NB4 (cell line): Measurements from ENCODE around the gene SLC38A10.

Experiments used
- DNase-seq: peaks from one replicate; pipeline ENCODE4 v3.0.0; 2010; ENCODE audit warnings: low read depth
- H3K4me3 ChIP-seq: one replicate; pipeline ENCODE4 v1.5.1; 2011; ENCODE audit warnings: mild to moderate bottlenecking, low read depth, low read length, moderate library complexity
- MYC ChIP-seq: IDR thresholded peaks from 2 replicates; pipeline ENCODE4 v1.6.1; 2011; ENCODE audit warnings: low read depth, low read length
- POLR2A ChIP-seq: IDR thresholded peaks from 2 replicates; pipeline ENCODE4 v1.6.1; 2011; ENCODE audit warnings: mild to moderate bottlenecking; ENCODE audit not compliant: insufficient read length; ENCODE audit errors: extremely low read depth
- TF ChIP-seq, protein P1 (sequence below): IDR thresholded peaks from 2 replicates; pipeline ENCODE4 v1.6.1; 2011; ENCODE audit warnings: low read depth, low read length
- TF ChIP-seq, protein P2 (sequence below): IDR thresholded peaks from one replicate; pipeline ENCODE4 v1.5.1; 2012; ENCODE audit warnings: low read depth, low read length

SLC38A10 gene

DNA sequence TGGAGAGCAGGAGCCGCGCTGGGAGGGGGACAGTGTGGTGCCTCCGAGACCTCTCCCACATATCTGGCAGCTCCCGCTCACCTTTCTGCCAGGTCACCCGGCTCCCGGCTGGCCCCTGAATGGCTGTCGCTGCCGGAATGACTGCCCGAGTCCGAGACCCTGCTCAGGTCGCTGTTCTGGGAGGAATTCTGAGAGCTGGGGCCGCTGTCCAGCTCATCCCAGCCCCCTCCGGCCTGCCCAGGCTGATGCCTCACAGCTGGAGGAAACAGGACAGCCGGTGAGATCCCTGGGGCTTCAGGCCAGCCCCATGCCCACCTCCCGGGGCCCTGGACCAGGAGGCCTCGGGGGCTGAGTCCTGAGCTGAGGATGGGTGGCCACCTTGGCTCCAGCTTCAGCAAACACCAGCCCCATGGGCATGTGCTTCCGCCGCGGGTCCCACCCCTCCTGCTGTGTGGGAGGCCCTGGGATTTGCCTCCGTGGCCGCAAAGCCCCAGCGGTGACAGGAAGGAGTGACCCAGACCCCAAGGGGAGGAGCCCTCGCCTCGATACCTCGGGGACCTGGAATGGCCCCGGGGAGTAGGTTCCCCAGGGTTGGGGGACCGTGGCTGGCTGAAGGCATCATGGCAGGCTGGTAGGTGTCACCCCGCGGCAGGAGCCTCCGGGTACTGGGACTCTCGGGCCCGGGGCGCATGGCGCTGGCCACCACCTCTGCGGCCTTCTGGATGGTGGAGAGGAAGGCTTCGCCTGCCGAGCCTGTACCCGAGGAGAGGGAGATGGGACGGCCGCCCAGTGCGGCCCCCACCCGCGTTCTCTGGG, 63.1 kb downstream of the SLC38A10 start:
- no peak for DNase-seq
- TF ChIP-seq MYC (no peak), POLR2A (no peak)
- TF ChIP-seq, protein P1, sequence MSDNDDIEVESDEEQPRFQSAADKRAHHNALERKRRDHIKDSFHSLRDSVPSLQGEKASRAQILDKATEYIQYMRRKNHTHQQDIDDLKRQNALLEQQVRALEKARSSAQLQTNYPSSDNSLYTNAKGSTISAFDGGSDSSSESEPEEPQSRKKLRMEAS = no peak
- TF ChIP-seq, protein P2, sequence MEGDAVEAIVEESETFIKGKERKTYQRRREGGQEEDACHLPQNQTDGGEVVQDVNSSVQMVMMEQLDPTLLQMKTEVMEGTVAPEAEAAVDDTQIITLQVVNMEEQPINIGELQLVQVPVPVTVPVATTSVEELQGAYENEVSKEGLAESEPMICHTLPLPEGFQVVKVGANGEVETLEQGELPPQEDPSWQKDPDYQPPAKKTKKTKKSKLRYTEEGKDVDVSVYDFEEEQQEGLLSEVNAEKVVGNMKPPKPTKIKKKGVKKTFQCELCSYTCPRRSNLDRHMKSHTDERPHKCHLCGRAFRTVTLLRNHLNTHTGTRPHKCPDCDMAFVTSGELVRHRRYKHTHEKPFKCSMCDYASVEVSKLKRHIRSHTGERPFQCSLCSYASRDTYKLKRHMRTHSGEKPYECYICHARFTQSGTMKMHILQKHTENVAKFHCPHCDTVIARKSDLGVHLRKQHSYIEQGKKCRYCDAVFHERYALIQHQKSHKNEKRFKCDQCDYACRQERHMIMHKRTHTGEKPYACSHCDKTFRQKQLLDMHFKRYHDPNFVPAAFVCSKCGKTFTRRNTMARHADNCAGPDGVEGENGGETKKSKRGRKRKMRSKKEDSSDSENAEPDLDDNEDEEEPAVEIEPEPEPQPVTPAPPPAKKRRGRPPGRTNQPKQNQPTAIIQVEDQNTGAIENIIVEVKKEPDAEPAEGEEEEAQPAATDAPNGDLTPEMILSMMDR = no peak
- H3K4me3 ChIP-seq = no peak overlapping the region

DNA sequence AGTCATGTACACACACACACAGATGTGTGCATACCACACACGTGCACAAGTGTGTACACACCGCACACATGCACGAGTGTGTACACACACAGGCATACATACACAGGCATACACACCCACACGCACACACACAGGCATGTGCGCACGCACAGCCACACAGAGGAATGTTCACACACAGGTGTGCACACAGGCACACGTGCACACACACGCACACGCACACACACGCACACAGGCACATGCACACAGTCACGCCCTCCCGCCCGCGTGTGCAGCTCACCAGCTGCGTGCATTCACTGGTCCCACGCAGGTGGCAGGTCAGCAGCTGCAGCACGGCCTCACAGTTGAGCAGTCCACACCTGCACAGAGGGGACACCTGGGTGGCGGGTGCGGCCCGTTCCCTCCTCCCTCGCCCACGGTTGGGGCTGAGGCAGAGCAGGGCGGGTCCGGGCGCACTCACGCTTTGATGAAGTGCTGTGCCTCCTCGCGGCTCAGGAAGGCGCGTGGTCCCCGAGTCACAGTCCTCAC, 63.9 kb downstream of the SLC38A10 start:
- no peak for DNase-seq
- no peak overlapping the region for H3K4me3 ChIP-seq
- TF ChIP-seq, protein P1 = no peak
- TF ChIP-seq POLR2A = no peak
- TF ChIP-seq MYC = no peak
- TF ChIP-seq, protein P2 = no peak

DNA sequence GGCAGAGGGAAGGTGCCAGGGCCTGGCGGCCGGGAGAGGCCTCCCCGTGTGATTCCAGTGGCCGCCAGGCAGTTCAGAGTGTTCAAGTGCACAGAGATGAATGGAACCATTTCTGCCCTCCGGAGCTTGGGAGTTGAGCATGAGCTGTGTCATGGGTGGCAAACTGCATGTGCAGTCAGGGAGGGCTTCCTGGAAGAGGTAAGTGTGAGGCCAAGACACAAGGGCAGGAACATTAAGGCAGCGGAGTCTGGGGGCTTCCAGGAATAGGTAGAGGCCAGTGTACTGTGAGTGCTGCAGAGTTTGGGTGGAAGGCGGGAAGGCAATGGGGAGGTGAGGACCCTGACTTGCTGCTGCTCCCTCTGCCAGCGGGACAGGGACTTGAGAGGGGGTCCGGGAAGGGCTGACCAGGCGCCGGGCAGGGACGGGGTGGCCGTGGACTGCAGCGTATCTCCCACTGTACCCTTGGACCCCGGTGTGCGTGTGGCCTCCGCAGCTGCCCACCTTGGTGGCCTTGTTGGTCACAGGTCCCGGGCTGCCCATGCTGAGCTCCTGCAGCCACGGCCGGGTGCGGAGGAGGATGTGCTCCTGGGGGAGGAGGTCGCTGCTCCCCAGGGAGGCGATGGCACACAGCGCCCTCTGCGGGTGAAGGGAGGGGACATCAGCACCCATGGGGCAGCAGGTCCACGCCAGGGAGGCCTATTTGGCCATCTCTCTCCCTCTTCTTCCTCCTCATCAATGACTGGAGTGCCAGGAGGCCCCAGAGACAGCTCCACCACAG, 64.9 kb downstream of the SLC38A10 start:
- peak; percentile 64 for DNase-seq
- TF ChIP-seq, protein P1 = no peak
- TF ChIP-seq, protein P2 = peak; percentile 51
- no peak for TF ChIP-seq POLR2A
- no peak for TF ChIP-seq MYC
- H3K4me3 ChIP-seq = no peak overlapping the region

DNA sequence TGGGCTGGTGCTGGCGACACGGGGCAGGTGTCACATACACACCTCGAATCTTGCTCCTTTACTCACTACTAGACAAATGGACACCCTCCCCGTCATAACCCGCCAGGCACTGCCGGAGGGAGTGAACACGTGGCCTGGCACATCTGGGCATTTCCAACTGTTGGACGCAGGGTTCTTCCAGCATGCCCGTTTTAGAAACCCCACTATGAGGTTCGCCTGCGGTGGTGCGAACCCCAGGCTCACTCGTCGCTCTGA, 65.5 kb downstream of the SLC38A10 start:
- no peak overlapping the region for H3K4me3 ChIP-seq
- TF ChIP-seq, protein P1 = no peak
- TF ChIP-seq MYC (no peak), POLR2A (no peak)
- TF ChIP-seq, protein P2 = no peak
- no peak for DNase-seq

DNA sequence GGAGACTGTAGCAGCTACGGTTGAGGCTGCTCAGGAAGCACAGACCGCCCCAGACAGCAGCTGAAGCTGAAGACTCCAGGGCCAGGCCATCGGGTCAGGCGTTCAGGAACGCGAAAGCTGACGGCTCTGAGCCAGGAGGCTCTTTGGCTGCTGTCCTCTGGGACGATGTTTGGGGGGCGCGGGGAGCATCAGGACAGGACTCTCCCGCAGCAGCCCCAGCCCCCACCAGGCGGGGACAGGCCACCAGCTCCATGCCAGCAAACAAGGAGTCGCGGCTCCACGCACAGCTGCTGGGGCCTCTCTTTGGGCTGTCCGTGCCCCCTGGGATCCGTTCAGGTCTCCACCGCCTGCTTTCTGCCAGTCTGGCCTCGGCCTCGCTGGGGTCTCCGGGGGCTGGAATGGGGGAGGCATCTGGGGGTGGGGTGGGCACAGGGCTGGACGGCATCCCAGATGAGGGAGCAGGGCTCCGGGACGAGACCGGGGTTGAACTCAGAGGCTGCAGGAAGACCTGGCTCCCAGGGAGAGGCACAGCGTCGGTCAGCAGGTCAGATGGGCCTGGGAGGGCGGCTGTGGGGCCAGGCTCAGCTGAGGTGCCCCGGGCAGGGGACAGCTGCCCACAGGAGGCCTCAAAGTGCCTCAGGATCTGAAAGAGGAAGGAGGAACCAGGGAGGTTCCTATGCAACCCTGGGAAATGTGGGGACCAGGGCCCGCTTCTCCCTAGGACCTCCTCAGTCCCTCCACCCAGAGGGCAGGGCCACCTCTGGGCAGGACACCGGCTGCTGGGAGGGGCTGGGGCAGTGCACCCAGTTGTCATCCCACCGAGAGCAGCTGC, 66.1 kb downstream of the SLC38A10 start:
- H3K4me3 ChIP-seq = no peak overlapping the region
- DNase-seq = no peak
- TF ChIP-seq, protein P2 = no peak
